Epithelial cell of prostate (primary cell): ENCODE measurements around the gene PRR5.

Source experiments
- DNase-seq: peaks from one replicate; pipeline ENCODE4 v3.0.0-alpha.2; 2011; ENCODE audit warnings: low read depth, low spot score
- H3K27ac ChIP-seq: fragments of 450-650 bp; 2 replicates; pipeline ENCODE4 v1.5.1; 2017; ENCODE audit warnings: mild to moderate bottlenecking

PRR5 gene

DNA sequence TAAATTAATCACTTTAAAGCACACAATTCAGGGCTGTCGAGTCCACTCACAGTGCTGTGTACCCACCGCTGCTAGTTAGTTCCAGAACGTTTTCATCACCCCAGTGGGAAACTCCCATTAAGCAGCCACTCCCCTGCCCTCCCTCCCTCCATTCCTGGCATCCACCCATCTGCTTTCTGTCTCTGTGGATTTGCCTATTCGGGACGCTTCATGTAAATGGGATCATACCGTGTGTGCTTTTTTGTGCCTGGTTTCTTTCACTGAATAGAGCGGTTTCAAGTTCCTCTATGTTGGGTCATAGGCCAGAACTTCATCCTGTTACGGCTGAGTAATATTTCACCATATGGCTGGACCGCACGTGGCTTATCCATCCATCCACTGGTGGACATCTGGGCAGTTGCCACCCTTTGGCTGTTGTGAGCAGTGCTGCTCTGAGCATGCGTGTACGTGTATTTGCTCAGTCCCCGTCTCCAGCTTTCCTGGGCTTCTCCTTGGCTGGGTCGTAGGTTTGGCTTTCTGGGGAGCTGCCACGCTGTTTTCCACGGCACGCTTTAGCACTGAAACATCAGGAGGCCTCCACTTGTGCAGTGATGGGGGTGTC lies 80.5 kb downstream of the PRR5 start:
- no peak overlapping the region for H3K27ac ChIP-seq
- no peak for DNase-seq

- no peak overlapping the region for H3K27ac ChIP-seq
- no peak for DNase-seq
Measured at GRCh38 chr22:44783091-44783490, 81.1 kb downstream of the PRR5 start.

GRCh38 chr22:44783581-44783980 lies 81.6 kb downstream of the PRR5 start:
- no peak overlapping the region for H3K27ac ChIP-seq
- no peak for DNase-seq

DNA sequence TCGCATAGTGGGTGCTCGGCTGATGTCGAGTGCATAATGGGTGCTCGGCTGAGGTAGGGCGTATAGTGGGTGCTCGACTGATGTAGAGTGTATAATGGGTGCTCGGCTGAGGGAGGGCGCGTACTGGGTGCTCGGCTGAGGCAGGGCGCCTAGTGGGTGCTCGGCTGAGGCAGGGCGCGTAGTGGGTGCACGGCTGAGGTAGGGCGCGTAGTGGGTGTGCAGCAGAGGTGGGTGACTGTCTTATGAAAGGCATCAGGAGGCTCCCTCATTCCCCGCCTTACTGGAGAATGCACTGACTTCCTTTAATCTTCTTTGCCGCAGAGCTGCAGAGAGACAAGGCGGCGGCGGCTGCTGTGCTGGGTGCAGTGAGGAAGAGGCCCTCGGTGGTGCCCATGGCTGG lies 84.1 kb downstream of the PRR5 start:
- no peak for DNase-seq
- H3K27ac ChIP-seq: no peak overlapping the region

GRCh38 chr22:44786610-44787009 lies 84.6 kb downstream of the PRR5 start:
- DNase-seq: no peak

More at GRCh38 chr22:44786610-44787009, 84.6 kb downstream of the PRR5 start:
- H3K27ac ChIP-seq: no peak overlapping the region
